GM19372 (cell line): ENCODE measurements around the gene SPTAN1.
A peak's percentile ranks its signal among the peaks of the same experiment; 100 is the strongest.
"Not testable (repeated sequence)": the region's sequence is repeated elsewhere in the genome, so short reads cannot be mapped to it uniquely, and the experiment has no call there.

Experiments used
- ATAC-seq: cut with Tn5 transposase; IDR thresholded peaks from one replicate; pipeline ENCODE4 v1.9.1; 2021; ENCODE audit warnings: mild to moderate bottlenecking, low read depth, moderate library complexity; ENCODE audit not compliant: unreplicated experiment

The SPTAN1 gene

GRCh38 chr9:128552153-128552743 is at the start of gene SPTAN1:
Gene SPTAN1, plus strand, starts transcription at chr9:128552587. Its CDS starts 14,154 bp downstream, at chr9:128566741.
- ATAC-seq = peak; percentile 72

- not testable (repeated sequence) for ATAC-seq
These were observed 49.0 kb upstream of the SPTAN1 start for GRCh38 chr9:128503415-128503825.

GRCh38 chr9:128503870-128504269 is 48.5 kb upstream of the SPTAN1 start:
- no peak for ATAC-seq

- ATAC-seq = peak; percentile 94
These were observed 47.6 kb upstream of the SPTAN1 start, which contains the start of gene GLE1 for GRCh38 chr9:128504485-128505413. Gene GLE1, plus strand, starts transcription at chr9:128504719. Its CDS starts 87 bp downstream, at chr9:128504806.

GRCh38 chr9:128505414-128505765 is 47.0 kb upstream of the SPTAN1 start:
- ATAC-seq = no peak

- not testable (repeated sequence) for ATAC-seq
These were observed 46.5 kb upstream of the SPTAN1 start for GRCh38 chr9:128505906-128506305.

GRCh38 chr9:128512820-128513219 is 39.6 kb upstream of the SPTAN1 start:
- no peak for ATAC-seq

GRCh38 chr9:128521956-128522355 is 30.4 kb upstream of the SPTAN1 start:
- ATAC-seq = no peak

GRCh38 chr9:128523199-128523925 is 29.0 kb upstream of the SPTAN1 start:
- ATAC-seq = no peak

GRCh38 chr9:128526720-128527119 is 25.7 kb upstream of the SPTAN1 start:
- no peak for ATAC-seq

- no peak for ATAC-seq
These were observed 23.8 kb upstream of the SPTAN1 start for GRCh38 chr9:128528445-128529160.

- no peak for ATAC-seq
These were observed 23.2 kb upstream of the SPTAN1 start for GRCh38 chr9:128529191-128529590.

- ATAC-seq = no peak
These were observed 19.8 kb upstream of the SPTAN1 start for GRCh38 chr9:128532581-128532980.

GRCh38 chr9:128540634-128541360 is 11.6 kb upstream of the SPTAN1 start:
- no peak for ATAC-seq

GRCh38 chr9:128546504-128546903 is 5.9 kb upstream of the SPTAN1 start:
- no peak for ATAC-seq

- no peak for ATAC-seq
These were observed 3.5 kb upstream of the SPTAN1 start for GRCh38 chr9:128548876-128549275.

- ATAC-seq = no peak
These were observed 2.2 kb upstream of the SPTAN1 start for GRCh38 chr9:128550226-128550625.

- ATAC-seq = no peak
These were observed 1.4 kb upstream of the SPTAN1 start for GRCh38 chr9:128550770-128551656.

- no peak for ATAC-seq
These were observed 682 bp upstream of the SPTAN1 start for GRCh38 chr9:128551657-128552152.
